Measurements from ENCODE around the gene USP17L26.
"Not testable (repeated sequence)": the region's sequence is repeated elsewhere in the genome, so short reads cannot be mapped to it uniquely, and the experiment has no call there.

Gene USP17L26

GRCh38 chr4:9334358-9334757 lies at the start of gene USP17L26:
Gene USP17L26, plus strand, starts transcription at chr4:9334658. Its CDS starts 0 bp downstream, at chr4:9334658.
- not testable (repeated sequence) for DNase-seq

- DNase-seq, result not testable (repeated sequence)
Measured at GRCh38 chr4:9324191-9324590, 10.3 kb upstream of the USP17L26 start.

GRCh38 chr4:9324865-9325264 lies 9.6 kb upstream of the USP17L26 start, which contains the start of gene USP17L24:
Gene USP17L24, plus strand, starts transcription at chr4:9325165. Its CDS starts 0 bp downstream, at chr4:9325165.
- DNase-seq, result not testable (repeated sequence)

- DNase-seq, result not testable (repeated sequence)
Measured at GRCh38 chr4:9329611-9330010, 4.8 kb upstream of the USP17L26 start, which contains the start of gene USP17L25. Gene USP17L25, plus strand, starts transcription at chr4:9329911. Its CDS starts 0 bp downstream, at chr4:9329911.

GRCh38 chr4:9339103-9339502 lies 4.6 kb downstream of the USP17L26 start, which contains the start of gene USP17L5:
Gene USP17L5, plus strand, starts transcription at chr4:9339403. Its CDS starts 0 bp downstream, at chr4:9339403.
- DNase-seq, result not testable (repeated sequence)

- DNase-seq, result not testable (repeated sequence)
Measured at GRCh38 chr4:9343848-9344247, 9.4 kb downstream of the USP17L26 start, which contains the start of gene USP17L27. Gene USP17L27, plus strand, starts transcription at chr4:9344148. Its CDS starts 0 bp downstream, at chr4:9344148.

GRCh38 chr4:9348593-9348992 lies 14.1 kb downstream of the USP17L26 start, which contains the start of gene USP17L28:
Gene USP17L28, plus strand, starts transcription at chr4:9348893. Its CDS starts 0 bp downstream, at chr4:9348893.
- not testable (repeated sequence) for DNase-seq

GRCh38 chr4:9350866-9351265 lies 16.4 kb downstream of the USP17L26 start:
- DNase-seq, result not testable (repeated sequence)

- not testable (repeated sequence) for DNase-seq
Measured at GRCh38 chr4:9353338-9353737, 18.9 kb downstream of the USP17L26 start, which contains the start of gene USP17L29. Gene USP17L29, plus strand, starts transcription at chr4:9353638. Its CDS starts 0 bp downstream, at chr4:9353638.

- not testable (repeated sequence) for DNase-seq
Measured at GRCh38 chr4:9362829-9363228, 28.4 kb downstream of the USP17L26 start, which contains the start of gene USP17L30. Gene USP17L30, plus strand, starts transcription at chr4:9363129. Its CDS starts 0 bp downstream, at chr4:9363129.

- not testable (repeated sequence) for DNase-seq
Measured at GRCh38 chr4:9379881-9380280, 45.4 kb downstream of the USP17L26 start.

- DNase-seq, result not testable (repeated sequence)
Measured at GRCh38 chr4:9381012-9381534, 46.6 kb downstream of the USP17L26 start.

- no peak for DNase-seq
Measured at GRCh38 chr4:9384126-9384525, 49.7 kb downstream of the USP17L26 start.
